ENCODE measurements around the gene COL15A1.

Gene COL15A1

DNA sequence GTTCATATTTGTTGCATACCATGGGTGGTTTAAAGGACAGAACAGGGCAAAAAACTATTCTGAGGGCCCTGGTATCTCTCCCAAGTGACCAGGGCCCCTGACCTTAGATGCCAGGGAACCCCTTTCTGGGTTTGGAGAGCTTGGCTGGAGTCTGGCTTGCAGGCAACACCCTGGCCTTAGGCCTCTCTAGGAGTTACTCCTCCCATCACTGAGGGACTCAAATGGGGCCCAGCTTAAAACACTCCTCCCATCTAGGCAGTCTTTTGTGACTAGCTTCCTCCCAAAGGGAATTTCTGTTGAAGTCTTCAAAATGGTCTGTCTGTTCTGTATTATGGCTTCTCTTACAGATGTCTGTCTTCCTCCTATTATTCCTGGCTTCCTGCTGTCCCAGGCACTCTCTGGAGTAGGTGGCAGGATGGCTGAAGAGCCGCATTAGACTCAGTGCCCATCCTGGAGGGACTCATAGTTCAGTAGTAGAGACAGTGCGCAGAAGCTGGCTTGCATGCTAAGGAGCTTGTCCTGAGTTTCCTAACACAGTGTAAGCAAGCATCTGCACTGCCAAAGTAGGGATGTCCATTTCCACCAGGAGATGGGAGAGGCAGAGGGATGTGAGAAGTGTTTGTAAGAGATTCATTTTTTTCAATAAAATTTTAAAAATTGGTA lies 10.0 kb downstream of the COL15A1 start:
- no peak for DNase-seq
- peaks cover 0 to 24% of the 10 kb centered on the region in 2 donors for H3K9me3 Mint-ChIP-seq
- no peak overlapping the region for H3K4me3 Mint-ChIP-seq
- no peak for ATAC-seq
- H3K4me1 Mint-ChIP-seq: no peaks in the 10 kb centered on the region
- H3K27ac Mint-ChIP-seq: no peak overlapping the region
- H3K27me3 Mint-ChIP-seq: peaks cover 34% of the 10 kb centered on the region

DNA sequence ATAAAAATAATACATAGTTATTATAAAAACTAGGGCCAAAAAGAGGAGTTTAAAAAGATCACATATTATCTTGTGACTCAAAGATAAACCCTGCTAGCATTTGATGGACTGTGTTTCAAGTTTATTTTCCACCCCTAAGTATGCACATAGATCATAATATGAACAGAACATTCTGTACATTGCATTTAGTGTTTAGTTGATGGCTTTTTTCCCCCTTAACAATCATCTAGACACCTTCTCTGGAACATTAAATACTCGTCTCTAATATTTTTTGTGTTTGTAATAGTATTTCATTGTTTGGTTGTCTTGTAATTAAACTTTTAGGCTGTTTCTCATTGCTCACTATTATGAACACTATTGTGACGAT lies 10.5 kb downstream of the COL15A1 start:
- Mint-ChIP-seq H3K27ac (no peak overlapping the region), H3K4me3 (no peak overlapping the region), H3K9me3 (peaks cover 0 to 24% of the 10 kb centered on the region in 2 donors), H3K27me3 (peaks cover 35% of the 10 kb centered on the region), H3K4me1 (no peaks in the 10 kb centered on the region)
- no peak for DNase-seq
- no peak for ATAC-seq

DNA sequence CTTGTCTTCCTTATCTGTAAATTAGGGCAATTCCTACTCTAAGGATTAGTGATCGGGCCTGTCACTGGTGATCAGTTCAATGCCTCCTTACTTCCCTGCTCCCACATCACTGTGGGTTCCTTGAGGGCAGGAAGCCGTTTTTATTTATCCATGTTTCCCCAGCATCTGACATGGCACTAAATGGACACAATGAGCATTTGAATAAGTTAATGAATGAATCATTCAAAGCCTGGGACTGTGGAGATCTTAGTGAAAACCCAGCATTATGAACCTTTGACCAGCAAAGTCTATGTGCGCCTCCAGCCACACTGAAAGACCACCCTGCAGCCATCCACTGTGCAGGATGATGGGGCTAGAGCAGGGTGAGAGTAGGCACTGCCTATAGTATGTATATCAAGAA lies 11.6 kb downstream of the COL15A1 start:
- Mint-ChIP-seq H3K4me3 (no peak overlapping the region), H3K27ac (no peak overlapping the region), H3K27me3 (peaks cover 45% of the 10 kb centered on the region), H3K4me1 (no peaks in the 10 kb centered on the region), H3K9me3 (peaks cover 0 to 24% of the 10 kb centered on the region in 2 donors)
- DNase-seq (no peak), ATAC-seq (no peak)

DNA sequence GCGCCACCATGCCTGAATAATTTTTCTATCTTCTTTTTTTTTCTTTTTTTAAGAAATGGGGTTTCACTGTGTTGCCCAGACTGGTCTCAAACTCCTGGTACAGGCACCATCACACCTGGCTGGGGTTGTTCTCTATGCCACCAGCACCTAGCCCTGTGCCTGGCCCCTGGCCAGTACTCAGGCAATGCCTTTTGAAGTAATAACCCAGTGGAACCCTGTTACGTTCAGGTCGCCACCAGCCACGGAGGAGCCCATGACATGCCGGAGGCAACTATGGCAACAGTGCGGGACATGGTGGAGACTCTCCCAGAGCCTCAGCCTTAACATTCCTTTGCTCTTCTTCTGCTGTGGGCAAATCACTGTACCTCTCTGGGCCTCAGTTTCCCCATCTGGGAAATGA lies 14.1 kb downstream of the COL15A1 start:
- Mint-ChIP-seq H3K27ac (no peak overlapping the region), H3K4me1 (no peaks in the 10 kb centered on the region)

GRCh38 chr9:98958271-98958984 lies 14.7 kb downstream of the COL15A1 start:
- Mint-ChIP-seq H3K27me3 (peaks cover 32% of the 10 kb centered on the region), H3K4me3 (no peak overlapping the region), H3K9me3 (peaks cover 0 to 19% of the 10 kb centered on the region in 2 donors), H3K4me1 (no peaks in the 10 kb centered on the region), H3K27ac (no peak overlapping the region)
- ATAC-seq (no peak), DNase-seq (no peak)

More for the DNA sequence above, 14.1 kb downstream of the COL15A1 start:
- H3K4me3 Mint-ChIP-seq: no peak overlapping the region
- peaks cover 0 to 24% of the 10 kb centered on the region in 2 donors for H3K9me3 Mint-ChIP-seq
- ATAC-seq (no peak), DNase-seq (no peak)
- H3K27me3 Mint-ChIP-seq: peaks cover 37% of the 10 kb centered on the region

DNA sequence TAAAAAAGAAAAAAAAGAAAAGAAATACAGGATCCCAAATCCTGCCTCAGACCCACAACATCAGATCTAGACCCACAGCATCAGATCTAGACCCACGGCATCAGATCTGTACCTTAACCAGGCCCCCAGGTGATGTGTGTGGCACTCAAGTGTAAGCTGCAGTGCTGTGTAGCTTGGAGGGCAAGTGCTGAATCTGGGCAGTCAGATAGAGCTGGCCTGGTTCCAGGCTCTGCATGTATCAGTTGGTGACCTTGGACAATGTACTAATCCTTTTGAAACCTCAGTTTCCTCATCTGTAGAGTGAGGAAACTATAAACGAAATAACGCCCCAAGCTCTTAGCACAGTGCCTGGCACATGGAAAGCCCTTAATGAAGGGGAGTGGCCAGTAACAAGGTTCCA lies 16.7 kb downstream of the COL15A1 start:
- Mint-ChIP-seq H3K27ac (no peak overlapping the region), H3K27me3 (peaks cover 19% of the 10 kb centered on the region), H3K4me1 (no peaks in the 10 kb centered on the region), H3K9me3 (peaks cover 0 to 16% of the 10 kb centered on the region in 2 donors), H3K4me3 (no peak overlapping the region)
- no peak for DNase-seq
- ATAC-seq: no peak

GRCh38 chr9:98961513-98962180 lies 17.9 kb downstream of the COL15A1 start:
- Mint-ChIP-seq H3K9me3 (peaks cover 0 to 14% of the 10 kb centered on the region in 2 donors), H3K27ac (no peak overlapping the region), H3K4me1 (no peaks in the 10 kb centered on the region), H3K27me3 (peaks cover 19% of the 10 kb centered on the region), H3K4me3 (no peak overlapping the region)
- ATAC-seq (no peak), DNase-seq (no peak)

DNA sequence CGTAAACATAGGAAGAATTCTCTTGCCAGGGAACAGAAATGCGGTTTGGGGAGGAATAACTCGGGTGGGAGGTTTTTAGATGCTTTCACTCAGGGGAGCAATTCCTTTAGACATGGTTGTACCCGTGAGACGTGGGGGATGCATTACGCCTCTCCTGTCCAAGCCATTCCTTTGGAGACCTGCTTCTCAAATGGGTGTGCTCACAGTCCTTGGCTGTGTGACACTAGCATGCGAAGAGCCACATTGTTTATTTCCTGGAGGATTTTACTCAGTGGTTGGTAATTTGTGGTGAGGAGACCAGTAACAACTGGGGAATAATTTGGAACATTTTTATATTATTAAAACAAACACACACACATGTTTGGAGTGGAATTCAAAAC lies 18.5 kb downstream of the COL15A1 start:
- Mint-ChIP-seq H3K4me3 (no peak overlapping the region), H3K27ac (no peak overlapping the region), H3K27me3 (peaks cover 19% of the 10 kb centered on the region), H3K9me3 (peaks cover 0 to 9% of the 10 kb centered on the region in 2 donors), H3K4me1 (no peaks in the 10 kb centered on the region)
- ATAC-seq: no peak
- no peak for DNase-seq

- H3K27me3 Mint-ChIP-seq: peaks cover 19% of the 10 kb centered on the region
- H3K4me3 Mint-ChIP-seq: no peak overlapping the region
- H3K4me1 Mint-ChIP-seq: no peaks in the 10 kb centered on the region
- no peak for DNase-seq
- no peak overlapping the region for H3K27ac Mint-ChIP-seq
- no peak for ATAC-seq
- H3K9me3 Mint-ChIP-seq: peaks cover 0 to 2% of the 10 kb centered on the region in 2 donors
Observed at GRCh38 chr9:98962861-98963260, 19.2 kb downstream of the COL15A1 start.

GRCh38 chr9:98964201-98964600 lies 20.5 kb downstream of the COL15A1 start:
- ATAC-seq (no peak), DNase-seq (no peak)
- Mint-ChIP-seq H3K27me3 (peaks cover 19% of the 10 kb centered on the region), H3K27ac (no peak overlapping the region), H3K4me3 (no peak overlapping the region), H3K9me3 (no peaks in the 10 kb centered on the region), H3K4me1 (no peaks in the 10 kb centered on the region)

GRCh38 chr9:98964911-98965336 lies 21.2 kb downstream of the COL15A1 start:
- H3K4me1 Mint-ChIP-seq: no peaks in the 10 kb centered on the region
- DNase-seq (no peak), ATAC-seq (no peak)
- peaks cover 11% of the 10 kb centered on the region for H3K27me3 Mint-ChIP-seq
- no peak overlapping the region for H3K27ac Mint-ChIP-seq
- no peak overlapping the region for H3K4me3 Mint-ChIP-seq
- H3K9me3 Mint-ChIP-seq: no peaks in the 10 kb centered on the region

- Mint-ChIP-seq H3K4me3 (no peak overlapping the region), H3K27me3 (no peaks in the 10 kb centered on the region), H3K9me3 (no peaks in the 10 kb centered on the region), H3K4me1 (no peaks in the 10 kb centered on the region), H3K27ac (peak overlapping the region in 1 of 2 donors; percentile 59)
- no peak for DNase-seq
- ATAC-seq: no peak
Observed at GRCh38 chr9:98966676-98967075, 23.0 kb downstream of the COL15A1 start.

DNA sequence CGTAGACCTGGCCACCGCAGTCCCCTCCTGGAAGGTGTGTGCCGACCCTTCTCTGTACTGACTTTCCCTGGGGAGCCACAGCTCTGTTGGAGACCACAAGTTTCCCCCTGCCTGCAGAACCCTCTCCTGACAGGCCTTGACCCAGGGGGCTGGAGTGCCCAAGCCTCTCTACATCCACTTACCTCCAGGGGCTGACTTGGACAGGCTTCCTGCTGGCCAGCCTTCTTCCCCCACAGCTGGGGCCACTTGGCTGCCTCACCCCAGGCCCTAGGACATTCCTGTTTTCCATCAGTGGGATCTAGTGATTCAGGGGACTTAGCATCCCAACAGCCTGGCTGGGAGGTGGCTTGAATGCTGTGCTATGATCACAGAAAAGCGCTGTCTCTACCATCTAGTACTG lies 23.6 kb downstream of the COL15A1 start:
- Mint-ChIP-seq H3K4me1 (no peaks in the 10 kb centered on the region), H3K27ac (no peak overlapping the region), H3K4me3 (no peak overlapping the region), H3K9me3 (no peaks in the 10 kb centered on the region), H3K27me3 (no peaks in the 10 kb centered on the region)
- ATAC-seq: no peak
- DNase-seq: no peak

DNA sequence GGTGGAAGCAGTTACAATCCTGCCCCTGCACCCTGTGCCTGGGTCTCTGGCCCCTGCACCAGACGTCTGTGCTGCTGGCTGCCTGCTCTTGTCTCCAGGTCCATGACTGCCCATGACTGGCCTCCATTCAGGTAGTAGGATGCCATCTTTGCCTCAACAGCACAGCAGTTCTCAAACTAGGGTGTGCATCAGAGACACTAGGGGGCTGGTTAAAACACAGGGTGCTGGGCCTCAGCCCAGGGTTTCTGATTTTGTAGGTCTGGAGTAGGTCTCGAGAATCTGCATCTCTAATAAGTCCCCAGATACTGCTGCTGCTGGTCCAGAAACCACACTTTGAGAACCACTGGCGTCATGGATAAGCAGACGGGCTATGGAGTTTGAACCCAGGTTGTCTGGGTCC lies 24.0 kb downstream of the COL15A1 start:
- Mint-ChIP-seq H3K27me3 (peaks cover 2% of the 10 kb centered on the region), H3K4me3 (no peak overlapping the region), H3K27ac (peak overlapping the region in 1 of 2 donors; percentile 13), H3K9me3 (no peaks in the 10 kb centered on the region), H3K4me1 (no peaks in the 10 kb centered on the region)
- no peak for DNase-seq
- ATAC-seq: no peak

- no peak overlapping the region for H3K27ac Mint-ChIP-seq
- H3K27me3 Mint-ChIP-seq: peaks cover 13% of the 10 kb centered on the region
- H3K4me3 Mint-ChIP-seq: no peak overlapping the region
- H3K9me3 Mint-ChIP-seq: no peaks in the 10 kb centered on the region
- DNase-seq: no peak
- H3K4me1 Mint-ChIP-seq: no peaks in the 10 kb centered on the region
- no peak for ATAC-seq
Observed at GRCh38 chr9:98968601-98969337, 25.1 kb downstream of the COL15A1 start.

Measured in stimulated activated naive CD8-positive, alpha-beta T cell treated with anti-CD3 and anti-CD28 coated beads, Interleukin-15, amount 100 ng/mL, for 72 hours (primary cell).